Mesodermal cell (in vitro differentiated cells): ENCODE data around the gene LRRC9.

Experiments
- H3K27ac ChIP-seq: 2 replicates; pipeline ENCODE4 v1.7.0; 2013; ENCODE audit warnings: mild to moderate bottlenecking, low read depth, low read length, moderate library complexity; ENCODE audit not compliant: severe bottlenecking
- H3K36me3 ChIP-seq: 2 replicates; pipeline ENCODE4 v1.7.1; 2013; ENCODE audit warnings: mild to moderate bottlenecking, low read length, moderate library complexity; ENCODE audit not compliant: control insufficient read depth, insufficient read depth
- H3K4me1 ChIP-seq: one replicate; pipeline ENCODE4 v1.7.1; 2013; ENCODE audit warnings: mild to moderate bottlenecking, low read length; ENCODE audit not compliant: insufficient read depth, control insufficient read depth, poor library complexity, severe bottlenecking
- H3K4me3 ChIP-seq: 2 replicates; pipeline ENCODE4 v1.7.0; 2013; ENCODE audit warnings: low read length, control low read depth, mild to moderate bottlenecking; ENCODE audit not compliant: insufficient read depth, poor library complexity, severe bottlenecking; ENCODE audit errors: extremely low read depth
- H3K9me3 ChIP-seq: 2 replicates; pipeline ENCODE4 v1.7.1; 2013; ENCODE audit warnings: mild to moderate bottlenecking, low read length, moderate library complexity; ENCODE audit not compliant: control insufficient read depth
- WGBS, 2 experiments: methylation state at CpG; one replicate each; pipeline ENCODE4 v1.1.5; 2013; ENCODE audit warnings: missing lambda C conversion rate in 2 of 2; ENCODE audit not compliant: insufficient coverage in 2 of 2; 5-methylcytosine and 5-hydroxymethylcytosine counted together

The LRRC9 gene

GRCh38 chr14:60107477-60107876 lies 187.5 kb downstream of the LRRC9 start:
- H3K4me3 ChIP-seq: no peak overlapping the region
- H3K36me3 ChIP-seq: peaks cover 38% of the 10 kb centered on the region
- H3K4me1 ChIP-seq: no peaks in the 10 kb centered on the region
- no peak overlapping the region for H3K27ac ChIP-seq
- 82 to 94% methylated on average over 2 of the region's 4 CpGs for WGBS, 2 experiments
- H3K9me3 ChIP-seq: no peaks in the 10 kb centered on the region

GRCh38 chr14:60111732-60112131 lies 191.8 kb downstream of the LRRC9 start:
- Histone ChIP-seq H3K36me3 (peaks cover 46% of the 10 kb centered on the region), H3K9me3 (no peaks in the 10 kb centered on the region), H3K27ac (no peak overlapping the region), H3K4me3 (no peak overlapping the region), H3K4me1 (no peaks in the 10 kb centered on the region)
- no CpG with 5 or more reads among the region's 2 CpGs for WGBS, 2 experiments
